HG02571 (cell line): ENCODE results near the gene NSD2.
"Not testable (repeated sequence)": the region's sequence is repeated elsewhere in the genome, so short reads cannot be mapped to it uniquely, and the experiment has no call there.

Experiments used
- ATAC-seq: cut with Tn5 transposase; IDR thresholded peaks from one replicate; pipeline ENCODE4 v1.9.1; 2021; ENCODE audit warnings: mild to moderate bottlenecking, moderate library complexity; ENCODE audit not compliant: unreplicated experiment

NSD2 gene

GRCh38 chr4:1870578-1871443 lies at the start of gene NSD2:
Gene NSD2, plus strand, starts transcription at chr4:1871393. Its CDS starts 29,262 bp downstream, at chr4:1900655.
- peak; percentile 52 for ATAC-seq

- ATAC-seq = no peak
These were observed 49.3 kb upstream of the NSD2 start for GRCh38 chr4:1821679-1822567.

DNA sequence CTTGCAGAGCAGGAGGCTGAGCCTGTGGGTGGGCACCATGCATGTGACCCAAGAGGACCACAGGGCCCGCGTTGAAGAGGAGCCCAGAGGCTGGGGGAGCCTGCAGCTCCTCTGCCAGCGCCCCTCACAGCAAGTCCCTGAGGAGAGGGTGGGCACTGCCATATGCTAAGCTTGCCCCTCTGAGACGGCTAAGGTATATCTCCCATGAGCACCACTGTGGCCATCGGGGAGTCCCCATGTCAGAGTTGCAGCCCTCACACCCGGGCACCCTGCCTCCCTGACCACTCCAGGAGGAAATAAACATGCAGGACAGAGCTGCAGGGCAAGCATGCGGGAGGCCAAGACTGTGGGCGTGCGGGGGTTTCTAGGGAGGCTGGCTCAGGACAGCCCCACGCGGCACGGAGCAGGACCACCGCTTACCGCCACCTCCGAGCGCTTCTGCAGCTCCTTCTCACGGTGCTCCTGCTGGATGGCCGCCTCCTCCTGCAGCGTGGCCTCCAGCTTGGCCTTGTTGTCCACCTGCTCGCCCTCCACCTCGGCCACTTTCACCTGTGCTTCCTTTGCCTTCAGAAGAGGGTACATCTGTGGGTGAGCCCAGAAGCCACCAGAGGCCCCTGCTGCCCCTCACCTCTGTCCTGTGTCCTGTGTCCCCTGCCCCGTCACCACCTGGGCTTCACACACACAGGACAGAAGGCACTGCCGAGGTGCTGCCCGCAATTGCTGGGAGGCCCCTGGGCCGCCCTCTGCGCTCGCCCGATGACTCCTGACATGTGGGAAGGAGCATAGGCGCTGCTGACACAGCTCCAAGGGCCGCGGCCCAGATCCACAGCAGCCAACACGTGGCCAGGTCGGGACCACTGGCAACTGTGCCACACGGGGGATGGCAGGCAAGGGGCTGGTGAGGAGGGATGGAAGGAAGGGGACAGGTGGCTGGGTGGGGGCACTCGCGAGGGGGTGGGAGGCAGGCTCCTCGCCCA lies 48.3 kb upstream of the NSD2 start:
- no peak for ATAC-seq

DNA sequence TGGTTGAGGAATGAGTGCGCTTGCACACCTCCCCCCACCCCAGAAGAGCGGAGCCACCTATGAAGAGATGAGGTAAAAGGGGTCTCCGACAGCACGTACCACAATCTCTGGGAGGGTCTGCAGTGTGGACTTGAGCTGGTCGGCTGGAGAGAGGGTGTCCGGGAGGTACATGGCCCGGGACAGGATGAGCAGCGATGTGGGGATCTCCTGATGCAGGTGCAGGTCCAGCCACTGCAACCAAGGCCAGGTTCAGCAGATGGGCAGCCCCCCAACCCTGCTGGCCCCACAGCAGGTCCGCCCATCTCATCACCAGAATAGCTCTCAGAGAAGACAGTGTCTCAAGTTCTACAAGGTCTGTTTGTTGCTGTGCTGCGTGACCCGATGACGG lies 47.7 kb upstream of the NSD2 start:
- no peak for ATAC-seq

DNA sequence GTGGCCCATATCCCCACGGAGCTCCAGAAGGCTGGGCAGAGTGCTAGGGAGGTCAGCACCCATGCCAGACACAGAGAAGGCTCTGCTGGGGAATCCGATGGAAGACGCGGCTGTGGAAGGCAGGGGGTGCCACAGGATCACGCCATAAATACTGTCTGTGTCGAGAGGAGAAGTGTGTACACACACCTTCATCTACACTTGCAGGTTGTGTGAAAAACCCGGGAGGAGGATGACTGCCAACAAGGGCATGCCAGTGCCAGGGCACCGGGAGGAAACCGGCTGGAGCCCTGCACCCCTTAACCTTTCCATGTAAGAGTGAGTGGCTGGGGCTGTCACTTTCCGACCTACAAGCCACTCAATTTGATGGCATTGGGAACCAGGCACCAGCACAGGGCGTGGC lies 46.4 kb upstream of the NSD2 start:
- ATAC-seq = no peak

DNA sequence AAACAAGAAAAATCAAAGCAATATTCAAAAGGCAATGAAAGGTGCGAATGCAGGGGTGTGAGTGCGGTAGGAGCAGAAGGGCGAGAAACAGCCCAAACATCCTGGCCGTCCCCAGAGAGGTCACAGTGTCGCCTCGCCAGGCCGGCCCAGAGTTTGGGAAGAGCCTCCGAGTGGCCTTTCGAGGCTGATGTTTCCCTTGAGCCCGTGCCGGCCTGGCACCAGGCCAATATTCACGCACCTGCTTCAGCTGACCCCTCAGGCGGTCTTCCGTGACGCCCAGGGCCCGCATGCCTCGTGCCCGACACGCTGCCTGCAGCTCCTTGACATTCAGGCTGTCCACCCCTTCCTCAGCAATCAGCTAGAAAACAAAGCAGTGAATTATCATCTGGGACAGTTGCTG lies 45.9 kb upstream of the NSD2 start:
- no peak for ATAC-seq

DNA sequence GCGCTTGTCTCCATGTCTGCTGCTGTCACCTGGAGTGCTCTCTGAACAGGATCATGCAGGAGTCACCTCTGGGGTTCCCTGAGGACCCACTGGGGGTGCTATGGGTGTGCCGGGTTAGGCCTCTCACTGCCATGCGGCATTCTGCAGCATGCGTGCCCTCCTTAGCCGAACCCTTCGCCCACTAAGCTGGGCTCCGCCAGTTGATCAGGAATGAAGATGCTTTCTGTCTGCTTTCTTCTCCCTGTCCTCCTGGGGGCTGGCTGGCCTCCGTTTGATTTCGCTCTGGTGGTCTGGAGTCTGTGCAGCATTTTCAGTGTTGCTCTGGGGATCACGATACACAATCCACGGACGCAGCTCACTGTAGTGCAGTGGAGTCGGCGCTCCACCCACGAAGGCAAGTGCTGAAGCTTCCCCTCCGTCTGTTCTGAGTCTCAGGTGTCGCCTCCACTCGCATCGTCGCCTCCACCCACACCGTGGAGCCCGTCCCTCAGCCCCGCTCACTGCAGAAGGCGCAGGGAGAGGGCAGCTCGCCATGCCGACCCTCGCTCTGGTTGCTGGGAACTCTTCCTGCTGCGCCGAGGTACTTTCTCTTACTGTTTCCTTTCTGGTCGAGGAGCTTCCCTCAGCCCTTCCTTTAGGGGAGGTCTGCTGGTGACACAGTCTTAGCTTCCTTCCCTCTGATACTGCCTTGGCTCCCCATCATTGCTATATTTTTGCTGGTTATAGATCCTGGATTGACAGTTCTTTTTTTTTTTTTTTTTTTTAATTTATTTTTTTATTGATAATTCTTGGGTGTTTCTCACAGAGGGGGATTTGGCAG lies 44.5 kb upstream of the NSD2 start:
- no peak for ATAC-seq

DNA sequence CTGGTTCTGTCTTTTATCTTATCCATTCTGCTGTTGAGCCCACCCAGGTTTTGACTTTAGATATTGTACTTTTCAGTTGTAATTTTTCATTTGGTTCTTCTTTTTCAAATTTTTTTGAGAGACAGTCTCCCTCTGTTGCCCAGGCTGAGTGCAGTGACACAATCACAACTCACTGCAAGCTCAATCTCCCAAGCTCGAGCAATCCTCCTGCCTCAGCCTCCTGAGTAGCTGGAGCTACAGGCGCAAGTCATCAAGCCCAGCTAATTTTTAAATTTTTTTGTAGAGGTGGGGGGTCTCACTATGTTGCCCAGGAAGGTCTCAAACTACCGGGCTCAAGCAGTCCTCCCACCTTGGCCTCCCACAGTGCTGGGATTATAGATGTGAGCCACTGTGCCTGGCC lies 41.0 kb upstream of the NSD2 start:
- ATAC-seq = no peak

GRCh38 chr4:1830642-1831228 lies 40.5 kb upstream of the NSD2 start:
- no peak for ATAC-seq

- ATAC-seq = no peak
These were observed 39.9 kb upstream of the NSD2 start for GRCh38 chr4:1831331-1831730.

- ATAC-seq = no peak
These were observed 38.5 kb upstream of the NSD2 start for GRCh38 chr4:1832690-1833089.

GRCh38 chr4:1833307-1834046 lies 37.7 kb upstream of the NSD2 start:
- ATAC-seq = no peak

- peak; percentile 72 for ATAC-seq
These were observed 37.0 kb upstream of the NSD2 start for GRCh38 chr4:1834047-1834775.

DNA sequence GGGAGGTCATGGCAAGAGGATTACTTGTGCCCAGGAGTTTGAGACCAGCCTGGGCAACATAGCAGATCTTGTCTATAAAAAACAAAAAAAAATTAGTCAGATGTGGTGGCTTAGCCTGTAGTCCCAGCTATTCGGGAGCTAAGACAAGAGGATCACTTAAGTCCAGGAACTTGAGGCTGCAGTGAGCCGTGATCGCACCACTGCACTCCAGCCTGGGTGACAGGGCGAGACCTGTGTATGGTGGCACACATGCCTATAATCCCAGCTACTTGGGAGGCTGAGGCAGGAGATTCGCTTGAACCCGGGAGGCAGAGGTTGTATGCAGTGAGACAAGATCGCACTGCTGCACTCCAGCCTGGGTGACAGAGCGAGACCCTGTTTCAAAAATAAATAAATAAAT lies 35.4 kb upstream of the NSD2 start:
- ATAC-seq = not testable (repeated sequence)

DNA sequence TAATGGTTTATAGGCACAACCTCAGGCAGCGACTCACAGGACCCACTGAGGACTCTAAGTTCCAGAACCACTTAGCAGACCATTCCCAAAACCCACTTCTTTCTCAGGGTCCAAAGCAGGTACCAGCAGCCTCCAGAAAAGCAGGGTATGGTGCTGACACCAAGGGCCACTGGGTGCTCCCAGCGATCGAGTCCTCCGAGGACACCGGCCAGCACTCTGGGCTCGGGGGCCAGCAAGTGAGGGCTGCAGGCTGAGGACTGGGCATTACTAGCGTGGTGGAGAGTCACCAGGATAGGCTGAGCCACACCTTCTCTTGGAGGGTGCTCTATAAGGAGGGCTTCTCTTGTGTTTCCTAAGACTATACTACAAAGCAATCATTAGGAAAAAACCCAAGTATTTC lies 34.5 kb upstream of the NSD2 start:
- ATAC-seq = no peak

DNA sequence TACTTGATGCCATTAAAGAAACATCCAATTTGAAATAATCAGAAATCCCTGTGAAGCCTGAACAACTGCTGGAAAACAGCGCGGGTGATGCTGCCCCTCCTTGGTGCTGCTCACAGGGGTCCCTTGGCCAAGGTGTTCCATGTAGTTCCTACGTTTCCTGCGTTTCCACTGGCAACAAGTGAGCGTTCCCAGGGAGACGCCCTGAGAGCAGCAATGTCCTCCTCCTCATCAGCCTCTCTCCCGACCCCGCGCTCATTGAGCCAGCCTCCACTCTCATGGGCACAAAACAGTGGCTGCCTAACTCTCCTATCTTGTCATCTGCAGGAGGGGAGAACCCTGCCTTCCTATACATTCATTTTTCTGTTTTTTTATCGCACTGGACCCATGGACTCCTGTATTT lies 34.1 kb upstream of the NSD2 start:
- ATAC-seq = no peak

GRCh38 chr4:1839282-1839681 lies 31.9 kb upstream of the NSD2 start:
- ATAC-seq = no peak

- ATAC-seq = no peak
These were observed 29.8 kb upstream of the NSD2 start for GRCh38 chr4:1841201-1841886.
